Measurements from ENCODE around the gene EMC6. TPM values are rescaled to one million over a fixed set of nuclear protein-coding genes. Genes with fewer than 3 reads are reported as not detected.

EMC6 gene
- total and polyA plus RNA-seq, 2 of the 13 experiments (the other 11 are each of a cell fraction or from before 2014, with no cell fraction given) = 45.1 to 47.7 TPM

DNA sequence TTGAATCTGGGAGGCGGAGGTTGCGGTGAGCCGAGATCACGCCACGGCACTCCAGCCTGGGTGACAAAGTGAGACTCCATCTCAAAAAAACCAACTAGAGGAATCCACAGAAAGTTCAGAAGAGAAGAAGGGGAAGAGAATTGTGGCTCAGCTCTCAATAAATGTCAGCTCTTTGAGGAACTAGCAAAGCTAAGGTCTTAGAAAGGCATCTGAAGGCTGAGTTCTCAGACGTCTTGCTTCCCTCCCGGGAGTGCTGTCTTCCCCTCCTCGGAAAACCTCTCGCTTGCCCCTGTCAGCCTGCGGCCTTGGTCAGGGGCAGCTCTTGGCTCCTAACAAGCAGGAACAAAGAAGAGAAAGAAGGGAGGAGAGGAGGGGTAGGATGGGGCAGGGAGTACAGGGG is 37.8 kb upstream of the EMC6 start:
- Histone ChIP-seq H3K4me1 (ENCODE audit: insufficient read depth, low read length) (peaks cover 32% of the 10 kb centered on the region), H3K4me2 (ENCODE audit: low read depth, low read length) (no peak overlapping the region), H3K27ac (ENCODE audit: extremely low read length, insufficient read depth, low read length) (no peak overlapping the region), H3K9ac (ENCODE audit: insufficient read depth, low read depth, low read length) (no peak overlapping the region), H3K36me3 (replicated peaks in 1 of 2; ENCODE audit: control insufficient read depth in 1 of 2, insufficient read depth in 2 of 2, low read length in 2 of 2) (peaks cover 24 to 54% of the 10 kb centered on the region in 2 experiments; a peak in 4 of 5 replicates), H4K20me1 (ENCODE audit: insufficient read depth, low read length) (peaks cover 19% of the 10 kb centered on the region), H3K79me2 (ENCODE audit: insufficient read depth, low read length) (peaks cover 28% of the 10 kb centered on the region), H3K9me3 (ENCODE audit: low read length) (no peaks in the 10 kb centered on the region), H2AFZ (ENCODE audit: low read length) (no peak overlapping the region), H3K27me3 (ENCODE audit: control insufficient read depth in 1 of 2, insufficient read depth in 2 of 2, low read length in 2 of 2) (no peaks in the 10 kb centered on the region), H3K4me3 (replicated peaks in 1 of 3; ENCODE audit: insufficient read depth in 1 of 3, low read depth in 2 of 3, low read length in 3 of 3) (no peak overlapping the region)
- ATAC-seq (no peak), FAIRE-seq (no peak), DNase-seq (ENCODE audit: low spot score) (no peak)
- BruUV-seq (replicated peaks) = no TSS peak
- TF ChIP-seq PHF8 (CRISPR knock-in tag; IDR thresholded peaks at IDR 0.05) (no peak), ZSCAN22 (CRISPR knock-in tag; IDR thresholded peaks at IDR 0.05) (no peak), AGO2 (optimal IDR thresholded peaks at IDR 0.05; ENCODE audit: low read depth, low read length) (no peak), ZNF143 (CRISPR knock-in tag; IDR thresholded peaks at IDR 0.05) (no peak), HNF4G (IDR thresholded peaks at IDR 0.05; ENCODE audit: borderline replicate concordance, low read depth, low read length) (no peak), HNF4G (CRISPR knock-in tag; IDR thresholded peaks at IDR 0.05; ENCODE audit: borderline replicate concordance, low read depth) (no peak)
- ChIA-PET CTCF (ENCODE audit: low intra/inter-chr PET ratio, low total read pairs) (no interaction called here), POLR2A (no interaction called here)
- WGBS (ENCODE audit: low lambda C conversion rate) = 97% methylated on average over 10 of the region's 10 CpGs
- in situ Hi-C loops (cut with HindIII; ENCODE audit: extremely low pct_ligation_motif_present, low pct_unique_long_range_greater_than_20kb) = no loop called here
- intact Hi-C loops (cut with micrococcal nuclease; ENCODE audit: unreplicated experiment) = no loop called here

DNA sequence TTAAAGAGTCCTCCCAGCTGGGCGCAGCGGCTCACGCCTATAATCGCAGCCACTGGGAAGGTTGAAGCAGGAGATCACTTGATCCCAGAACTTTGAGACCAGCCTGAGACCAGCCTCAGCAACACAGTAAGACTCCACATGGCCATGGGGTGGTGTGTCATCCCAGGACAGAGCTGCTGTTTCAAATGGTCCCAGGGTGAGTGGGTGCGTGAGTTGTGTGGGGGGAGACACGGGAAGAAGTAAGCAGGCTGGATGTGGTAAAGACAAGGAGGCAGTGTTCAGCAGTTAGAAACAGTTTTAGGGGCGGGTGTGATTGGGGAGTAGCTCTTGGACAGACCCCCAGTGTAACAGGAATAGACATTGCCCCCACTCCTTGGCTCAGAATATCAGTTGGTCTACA is 36.3 kb upstream of the EMC6 start:
- ATAC-seq (no peak), DNase-seq (ENCODE audit: low spot score) (no peak), FAIRE-seq (no peak)
- H3K9me3 ChIP-seq (ENCODE audit: low read length) = no peaks in the 10 kb centered on the region
- BruUV-seq (replicated peaks) = no TSS peak
- H3K4me3 ChIP-seq (replicated peaks in 1 of 3; ENCODE audit: insufficient read depth in 1 of 3, low read depth in 2 of 3, low read length in 3 of 3) = no peak overlapping the region
- peaks cover 19% of the 10 kb centered on the region for H4K20me1 ChIP-seq (ENCODE audit: insufficient read depth, low read length)
- peaks cover 20 to 43% of the 10 kb centered on the region in 2 experiments; a peak in 4 of 5 replicates for H3K36me3 ChIP-seq (replicated peaks in 1 of 2; ENCODE audit: control insufficient read depth in 1 of 2, insufficient read depth in 2 of 2, low read length in 2 of 2)
- WGBS (ENCODE audit: low lambda C conversion rate) = 99% methylated on average over 7 of the region's 7 CpGs
- H3K79me2 ChIP-seq (ENCODE audit: insufficient read depth, low read length) = peaks cover 28% of the 10 kb centered on the region
- no peaks in the 10 kb centered on the region; a peak in 1 of 5 replicates for H3K27me3 ChIP-seq (ENCODE audit: control insufficient read depth in 1 of 2, insufficient read depth in 2 of 2, low read length in 2 of 2)
- H3K4me2 ChIP-seq (ENCODE audit: low read depth, low read length) = no peak overlapping the region
- no peak overlapping the region for H2AFZ ChIP-seq (ENCODE audit: low read length)
- H3K4me1 ChIP-seq (ENCODE audit: insufficient read depth, low read length) = peaks cover 35% of the 10 kb centered on the region
- H3K9ac ChIP-seq (ENCODE audit: insufficient read depth, low read depth, low read length) = no peak overlapping the region
- in situ Hi-C loops (cut with HindIII; ENCODE audit: extremely low pct_ligation_motif_present, low pct_unique_long_range_greater_than_20kb) = no loop called here
- POLR2A ChIA-PET = interaction anchor here (0.9 kb wide), 1 partner anchor 38 kb away, joined by 3 read pairs; no protein-coding TSS in a partner anchor
- no peak overlapping the region for H3K27ac ChIP-seq (ENCODE audit: extremely low read length, insufficient read depth, low read length)
- intact Hi-C loops (cut with micrococcal nuclease; ENCODE audit: unreplicated experiment) = no loop called here
- CTCF ChIA-PET (ENCODE audit: low intra/inter-chr PET ratio, low total read pairs) = no interaction called here
- no peak for TF ChIP-seq ZNF224 (CRISPR knock-in tag; IDR thresholded peaks at IDR 0.05)
- no peak for TF ChIP-seq REPIN1 (CRISPR knock-in tag; IDR thresholded peaks at IDR 0.05; ENCODE audit: borderline replicate concordance, low read depth)
- TF ChIP-seq ZNF713 (CRISPR knock-in tag; IDR thresholded peaks at IDR 0.05) = no peak
- TF ChIP-seq ZBTB3 (CRISPR knock-in tag; IDR thresholded peaks at IDR 0.05; ENCODE audit: borderline replicate concordance, low read depth) = no peak
- TF ChIP-seq, protein P1, sequence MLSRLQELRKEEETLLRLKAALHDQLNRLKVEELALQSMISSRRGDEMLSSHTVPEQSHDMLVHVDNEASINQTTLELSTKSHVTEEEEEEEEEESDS (CRISPR knock-in tag; IDR thresholded peaks at IDR 0.05; ENCODE audit: borderline replicate concordance) = no peak
- TF ChIP-seq, protein P2, sequence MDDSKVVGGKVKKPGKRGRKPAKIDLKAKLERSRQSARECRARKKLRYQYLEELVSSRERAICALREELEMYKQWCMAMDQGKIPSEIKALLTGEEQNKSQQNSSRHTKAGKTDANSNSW (CRISPR knock-in tag; IDR thresholded peaks at IDR 0.05; ENCODE audit: borderline replicate concordance) = no peak
- TF ChIP-seq IKZF1 (IDR thresholded peaks at IDR 0.05) = no peak
- TF ChIP-seq, protein P3, sequence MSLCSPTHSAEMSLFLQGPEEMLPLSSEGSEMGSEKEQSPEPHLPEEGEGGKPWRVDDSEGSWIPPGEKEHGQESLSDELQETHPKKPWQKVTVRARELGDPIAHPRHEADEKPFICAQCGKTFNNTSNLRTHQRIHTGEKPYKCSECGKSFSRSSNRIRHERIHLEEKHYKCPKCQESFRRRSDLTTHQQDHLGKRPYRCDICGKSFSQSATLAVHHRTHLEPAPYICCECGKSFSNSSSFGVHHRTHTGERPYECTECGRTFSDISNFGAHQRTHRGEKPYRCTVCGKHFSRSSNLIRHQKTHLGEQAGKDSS (CRISPR knock-in tag; IDR thresholded peaks at IDR 0.05; ENCODE audit: borderline replicate concordance, low read depth) = no peak
- no peak for TF ChIP-seq ZXDC (CRISPR knock-in tag; IDR thresholded peaks at IDR 0.05)

Data from HepG2 (cell line).